OCI-LY7 (cell line): ENCODE data around the gene VSIR. TPM values are rescaled to one million over a fixed set of nuclear protein-coding genes. Genes with fewer than 3 reads are reported as not detected.

Source experiments
- BruUV-seq: library from RNA; stranded (reverse); fragments of 400-500 nt; replicated peaks from 2 replicates; lab custom pipeline; 2021; lab: Mats Ljungman, UMichigan
- CTCF ChIA-PET: fragments of 300-600 bp; sonication (Branson Sonifier 250); formaldehyde crosslinking; loops from one replicate; lab custom pipeline; 2022; ENCODE audit warnings: antibody characterized with exemption; ENCODE audit not compliant: unreplicated experiment; lab: Charles Lee
- POLR2A ChIA-PET: fragments of 300-600 bp; sonication (Branson Sonifier 250); formaldehyde crosslinking; loops from one replicate; lab custom pipeline; 2022; ENCODE audit warnings: antibody characterized with exemption; lab: Charles Lee
- DNase-seq: peaks from one replicate; pipeline ENCODE4 v3.0.0-alpha.2; 2015; ENCODE audit warnings: low spot score
- H2AFZ ChIP-seq: fragments of 200-600 bp; sonication (generic), shearing (Covaris generic); 2 replicates; pipeline ENCODE4 v1.6.1; 2014; ENCODE audit warnings: mild to moderate bottlenecking, antibody characterized with exemption, low read length, moderate library complexity
- H3K27ac ChIP-seq: fragments of 200-600 bp; sonication (generic); 2 replicates; pipeline ENCODE4 v1.5.1; 2014; ENCODE audit warnings: mixed run types, low read depth, mild to moderate bottlenecking, moderate library complexity, low read length, inconsistent platforms; ENCODE audit not compliant: poor library complexity, severe bottlenecking
- H3K36me3 ChIP-seq: fragments of 200-600 bp; sonication (generic); 2 replicates; pipeline ENCODE4 v1.6.1; 2014; ENCODE audit warnings: mild to moderate bottlenecking, antibody characterized with exemption, low read length, moderate library complexity, mixed read lengths; ENCODE audit not compliant: insufficient read depth
- H3K4me1 ChIP-seq: fragments of 200-600 bp; sonication (generic); 2 replicates; pipeline ENCODE4 v1.5.1; 2014; ENCODE audit warnings: mild to moderate bottlenecking, low read length; ENCODE audit not compliant: insufficient read depth, poor library complexity, severe bottlenecking
- H3K4me2 ChIP-seq: fragments of 200-600 bp; sonication (generic); 2 replicates; pipeline ENCODE4 v1.6.1; 2014; ENCODE audit warnings: mild to moderate bottlenecking, low read length
- H3K4me3 ChIP-seq: fragments of 200-600 bp; sonication (generic); 2 replicates; pipeline ENCODE4 v1.5.1; 2014; ENCODE audit warnings: mild to moderate bottlenecking, low read depth, low read length; ENCODE audit not compliant: poor library complexity, severe bottlenecking
- H3K79me2 ChIP-seq: fragments of 200-600 bp; sonication (generic); 2 replicates; pipeline ENCODE4 v1.6.1; 2016; ENCODE audit warnings: low read depth, mild to moderate bottlenecking, low read length, moderate library complexity, mixed read lengths; ENCODE audit not compliant: insufficient read depth
- H3K9me2 ChIP-seq: fragments of 200-600 bp; sonication (generic); 2 replicates; pipeline ENCODE4 v1.6.1; 2016; ENCODE audit warnings: mild to moderate bottlenecking, low read length, mixed read lengths; ENCODE audit not compliant: insufficient read depth
- H3K9me3 ChIP-seq: fragments of 200-600 bp; sonication (generic); 2 replicates; pipeline ENCODE4 v1.6.1; 2014; ENCODE audit warnings: mild to moderate bottlenecking, mixed run types, low read length, mixed read lengths
- H4K20me1 ChIP-seq: fragments of 200-600 bp; sonication (generic); 2 replicates; pipeline ENCODE4 v1.6.1; 2014; ENCODE audit warnings: mild to moderate bottlenecking, antibody characterized with exemption, low read length, moderate library complexity, mixed read lengths; ENCODE audit not compliant: insufficient read depth
- CTCF ChIP-seq: fragments of 200-600 bp; sonication (generic); conservative IDR thresholded peaks from 2 replicates; pipeline ENCODE4 v1.5.1; 2014; ENCODE audit warnings: mild to moderate bottlenecking, antibody characterized with exemption, low read length, moderate library complexity, mixed read lengths
- EZH2phosphoT487 ChIP-seq: fragments of 200-600 bp; sonication (generic); IDR thresholded peaks from 2 replicates; pipeline ENCODE4 v1.6.1; 2018; ENCODE audit warnings: low read depth, borderline replicate concordance, mild to moderate bottlenecking, mixed run types, antibody characterized with exemption, low read length, moderate library complexity, mixed read lengths
- intact Hi-C: fragments of 100-400 bp; cut with micrococcal nuclease; formaldehyde crosslinking; loops from one replicate; pipeline ENCODE4 v1.10.0; 2022; ENCODE audit not compliant: unreplicated experiment
- total RNA-seq, 2 experiments: library from RNA; depleted of rRNA in 1 of 2; stranded (reverse); fragments of >200 nt in 1 of 2; shearing (Covaris generic) in 1 of 2; gene quantifications; 2 replicates each; pipeline ENCODE4 v1.2.3, GENCODE V29; 2014 to 2022

The VSIR gene
- total RNA-seq, 2 experiments from 2014 or later, result 2.2 to 9.0 TPM

GRCh38 chr10:71797533-71798307 lies 24.4 kb upstream of the VSIR start:
- no TSS peak for BruUV-seq
- no peaks in the 10 kb centered on the region for H3K36me3 ChIP-seq
- H3K79me2 ChIP-seq, result no peaks in the 10 kb centered on the region
- no peak overlapping the region for H2AFZ ChIP-seq
- H3K4me2 ChIP-seq, result no peak overlapping the region
- intact Hi-C loops, result no loop called here
- peaks cover 30% of the 10 kb centered on the region for H3K4me1 ChIP-seq
- TF ChIP-seq CTCF (no peak), EZH2phosphoT487 (no peak)
- CTCF ChIA-PET, result no interaction called here
- POLR2A ChIA-PET, result interaction anchor here (1.5 to 1.6 kb wide), 3 partner anchors 12 to 23 kb away, joined by 3 to 4 read pairs (median 3); no protein-coding TSS in a partner anchor
- H3K27ac ChIP-seq, result no peak overlapping the region
- no peaks in the 10 kb centered on the region for H4K20me1 ChIP-seq
- H3K4me3 ChIP-seq, result no peak overlapping the region
- H3K9me3 ChIP-seq, result no peaks in the 10 kb centered on the region
- no peaks in the 10 kb centered on the region for H3K9me2 ChIP-seq
- no peak for DNase-seq

- no peaks in the 10 kb centered on the region for H3K9me3 ChIP-seq
- BruUV-seq, result no TSS peak
- CTCF ChIA-PET, result no interaction called here
- no peaks in the 10 kb centered on the region for H3K36me3 ChIP-seq
- intact Hi-C loops, result no loop called here
- no peak overlapping the region for H3K4me3 ChIP-seq
- H4K20me1 ChIP-seq, result no peaks in the 10 kb centered on the region
- no peaks in the 10 kb centered on the region for H3K9me2 ChIP-seq
- H3K4me2 ChIP-seq, result no peak overlapping the region
- TF ChIP-seq EZH2phosphoT487 (no peak), CTCF (no peak)
- peak; percentile 40 for DNase-seq
- H3K27ac ChIP-seq, result no peak overlapping the region
- POLR2A ChIA-PET, result interaction anchor here (1.6 kb wide), 2 partner anchors 11 to 23 kb away, joined by 3 to 4 read pairs; no protein-coding TSS in a partner anchor
- H2AFZ ChIP-seq, result no peak overlapping the region
- peaks cover 25% of the 10 kb centered on the region for H3K4me1 ChIP-seq
- H3K79me2 ChIP-seq, result no peaks in the 10 kb centered on the region
These were observed 23.6 kb upstream of the VSIR start for GRCh38 chr10:71796749-71797405.

GRCh38 chr10:71795248-71795647 lies 21.9 kb upstream of the VSIR start:
- H3K27ac ChIP-seq, result no peak overlapping the region
- ChIA-PET POLR2A (no interaction called here), CTCF (interaction anchor here (0.6 kb wide), 1 partner anchor 232 kb away, joined by 12 read pairs; no protein-coding TSS in a partner anchor)
- no peaks in the 10 kb centered on the region for H3K9me2 ChIP-seq
- intact Hi-C loops, result no loop called here
- no peaks in the 10 kb centered on the region for H3K79me2 ChIP-seq
- H3K4me3 ChIP-seq, result no peak overlapping the region
- no peaks in the 10 kb centered on the region for H3K9me3 ChIP-seq
- H3K4me2 ChIP-seq, result no peak overlapping the region
- TF ChIP-seq CTCF (no peak), EZH2phosphoT487 (no peak)
- H3K4me1 ChIP-seq, result peaks cover 20% of the 10 kb centered on the region
- H4K20me1 ChIP-seq, result no peaks in the 10 kb centered on the region
- DNase-seq, result peak; percentile 31
- H3K36me3 ChIP-seq, result no peaks in the 10 kb centered on the region
- BruUV-seq, result no TSS peak
- H2AFZ ChIP-seq, result no peak overlapping the region
